ENCODE measurements around the gene RPS16.

DNA sequence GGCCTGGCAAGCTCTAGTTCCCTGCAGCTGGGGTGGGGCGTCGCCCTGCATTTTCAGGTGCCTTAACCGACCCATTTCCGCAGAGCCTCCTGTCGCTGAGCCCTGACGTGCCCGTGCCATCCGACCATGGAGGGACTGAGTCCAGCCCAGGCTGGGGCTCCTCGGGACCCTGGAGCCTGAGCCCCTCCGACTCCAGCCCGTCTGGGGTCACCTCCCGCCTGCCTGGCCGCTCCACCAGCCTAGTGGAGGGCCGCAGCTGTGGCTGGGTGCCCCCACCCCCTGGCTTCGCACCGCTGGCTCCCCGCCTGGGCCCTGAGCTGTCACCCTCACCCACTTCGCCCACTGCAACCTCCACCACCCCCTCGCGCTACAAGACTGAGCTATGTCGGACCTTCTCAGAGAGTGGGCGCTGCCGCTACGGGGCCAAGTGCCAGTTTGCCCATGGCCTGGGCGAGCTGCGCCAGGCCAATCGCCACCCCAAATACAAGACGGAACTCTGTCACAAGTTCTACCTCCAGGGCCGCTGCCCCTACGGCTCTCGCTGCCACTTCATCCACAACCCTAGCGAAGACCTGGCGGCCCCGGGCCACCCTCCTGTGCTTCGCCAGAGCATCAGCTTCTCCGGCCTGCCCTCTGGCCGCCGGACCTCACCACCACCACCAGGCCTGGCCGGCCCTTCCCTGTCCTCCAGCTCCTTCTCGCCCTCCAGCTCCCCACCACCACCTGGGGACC is 27.9 kb downstream of the RPS16 start:
- TF ChIP-seq, protein P1, sequence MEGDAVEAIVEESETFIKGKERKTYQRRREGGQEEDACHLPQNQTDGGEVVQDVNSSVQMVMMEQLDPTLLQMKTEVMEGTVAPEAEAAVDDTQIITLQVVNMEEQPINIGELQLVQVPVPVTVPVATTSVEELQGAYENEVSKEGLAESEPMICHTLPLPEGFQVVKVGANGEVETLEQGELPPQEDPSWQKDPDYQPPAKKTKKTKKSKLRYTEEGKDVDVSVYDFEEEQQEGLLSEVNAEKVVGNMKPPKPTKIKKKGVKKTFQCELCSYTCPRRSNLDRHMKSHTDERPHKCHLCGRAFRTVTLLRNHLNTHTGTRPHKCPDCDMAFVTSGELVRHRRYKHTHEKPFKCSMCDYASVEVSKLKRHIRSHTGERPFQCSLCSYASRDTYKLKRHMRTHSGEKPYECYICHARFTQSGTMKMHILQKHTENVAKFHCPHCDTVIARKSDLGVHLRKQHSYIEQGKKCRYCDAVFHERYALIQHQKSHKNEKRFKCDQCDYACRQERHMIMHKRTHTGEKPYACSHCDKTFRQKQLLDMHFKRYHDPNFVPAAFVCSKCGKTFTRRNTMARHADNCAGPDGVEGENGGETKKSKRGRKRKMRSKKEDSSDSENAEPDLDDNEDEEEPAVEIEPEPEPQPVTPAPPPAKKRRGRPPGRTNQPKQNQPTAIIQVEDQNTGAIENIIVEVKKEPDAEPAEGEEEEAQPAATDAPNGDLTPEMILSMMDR (IDR thresholded peaks at IDR 0.05): no peak
- TF ChIP-seq POLR2A (IDR thresholded peaks at IDR 0.05): peak in 1 of 2 donors; percentile 12
